Skeletal muscle tissue (tissue), 4 donors: ENCODE data around the gene SOX21. TPM values are rescaled to one million over a fixed set of nuclear protein-coding genes. Genes with fewer than 3 reads are reported as not detected.

Experiments used
- H3K27ac ChIP-seq: one replicate; pipeline ENCODE4 v1.7.0; 2013; ENCODE audit warnings: mild to moderate bottlenecking, low read depth, low read length, inconsistent platforms
- H3K27me3 ChIP-seq, 3 donors: one replicate each; pipeline ENCODE4 v1.7.0; 2013; ENCODE audit warnings: low read length in 3 of 3; ENCODE audit not compliant: control insufficient read depth in 3 of 3, insufficient read depth in 3 of 3
- H3K36me3 ChIP-seq, 3 donors: one replicate each; pipeline ENCODE4 v1.7.0; 2013; ENCODE audit warnings: low read length in 3 of 3; ENCODE audit not compliant: control insufficient read depth in 3 of 3, insufficient read depth in 3 of 3
- H3K4me1 ChIP-seq, 3 donors: one replicate each; pipeline ENCODE4 v1.7.0; 2013; ENCODE audit warnings: low read length in 3 of 3, mild to moderate bottlenecking in 3 of 3; ENCODE audit not compliant: control insufficient read depth in 3 of 3, insufficient read depth in 3 of 3
- H3K4me3 ChIP-seq, 3 donors: one replicate each; pipeline ENCODE4 v1.7.0; 2013; ENCODE audit warnings: low read length in 3 of 3
- H3K9ac ChIP-seq, 3 donors: one replicate each; pipeline ENCODE4 v1.7.0; 2013; ENCODE audit warnings: low read length in 3 of 3, mild to moderate bottlenecking in 3 of 3, moderate library complexity in 2 of 3, low read depth in 1 of 3
- H3K9me3 ChIP-seq, 3 donors: one replicate each; pipeline ENCODE4 v1.7.0; 2013; ENCODE audit warnings: low read length in 3 of 3; ENCODE audit not compliant: control insufficient read depth in 3 of 3
- total RNA-seq: library from RNA; depleted of rRNA; stranded (reverse); fragments of >200 nt; gene quantifications from one replicate; pipeline ENCODE4 v1.2.3, GENCODE V29; 2014
- donor health status: Osteomylitis.

The SOX21 gene
- total RNA-seq, 1 donor from 2014 or later = not detected

DNA sequence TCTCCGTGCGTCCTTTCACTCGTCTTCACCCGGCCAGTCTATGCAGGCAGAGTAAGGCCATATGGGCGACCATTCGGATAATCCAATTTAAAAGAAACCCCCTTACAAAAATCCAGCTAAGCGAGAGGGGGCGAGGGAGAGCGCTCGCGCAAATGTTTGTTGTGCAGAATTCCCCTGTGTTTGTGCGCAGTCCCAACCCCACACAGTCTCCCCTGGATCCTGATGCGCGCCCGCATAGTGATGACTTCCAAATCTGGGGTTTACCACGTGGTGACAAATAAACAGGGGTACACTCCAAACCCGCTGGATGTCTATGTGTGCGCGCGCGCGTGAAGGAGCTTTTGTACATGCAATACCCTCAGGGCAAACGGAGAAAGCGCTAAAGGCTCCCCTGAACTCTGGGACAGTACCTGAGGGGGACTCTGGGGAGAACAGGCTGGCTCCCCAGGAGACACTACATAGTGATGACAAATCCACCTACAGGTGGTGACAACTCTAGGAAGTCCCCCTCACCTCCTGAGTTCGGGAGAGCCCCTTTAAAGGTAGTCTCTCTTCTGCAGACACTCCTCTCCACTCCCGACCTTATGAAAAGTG, 8.5 kb downstream of the SOX21 start:
- Histone ChIP-seq H3K27me3 (peaks cover 85 to 93% (median 90%) of the 10 kb centered on the region in 3 donors), H3K9me3 (no peaks in the 10 kb centered on the region), H3K27ac (no peak overlapping the region), H3K4me1 (peaks cover 5 to 7% (median 6%) of the 10 kb centered on the region in 3 donors), H3K4me3 (no peak overlapping the region), H3K36me3 (no peaks in the 10 kb centered on the region), H3K9ac (no peak overlapping the region)

DNA sequence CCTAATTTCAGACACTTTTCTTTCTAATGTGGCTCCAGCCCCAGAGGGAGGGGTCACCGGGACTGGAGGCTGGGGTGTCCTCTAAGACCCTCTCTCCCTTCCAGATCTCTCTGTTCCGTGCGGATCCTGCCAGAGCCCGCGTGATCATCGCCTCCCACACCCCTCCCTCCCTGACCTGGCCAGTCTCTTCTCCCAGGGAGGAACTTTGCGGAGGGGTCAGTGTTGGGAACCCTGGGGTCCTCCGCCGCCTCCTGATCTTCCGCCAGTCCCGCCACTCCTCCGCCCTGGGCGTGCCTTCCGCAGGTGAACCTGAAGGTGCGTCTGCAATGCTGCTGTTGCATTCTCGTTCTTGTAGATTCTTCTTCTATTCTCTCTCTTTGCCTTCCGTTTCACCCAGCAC, 9.1 kb downstream of the SOX21 start:
- H3K27ac ChIP-seq = no peak overlapping the region
- H3K9me3 ChIP-seq = no peaks in the 10 kb centered on the region
- H3K9ac ChIP-seq = no peak overlapping the region
- H3K36me3 ChIP-seq = no peaks in the 10 kb centered on the region
- peaks cover 5 to 7% (median 6%) of the 10 kb centered on the region in 3 donors for H3K4me1 ChIP-seq
- peaks cover 81 to 92% (median 91%) of the 10 kb centered on the region in 3 donors for H3K27me3 ChIP-seq
- no peak overlapping the region for H3K4me3 ChIP-seq

DNA sequence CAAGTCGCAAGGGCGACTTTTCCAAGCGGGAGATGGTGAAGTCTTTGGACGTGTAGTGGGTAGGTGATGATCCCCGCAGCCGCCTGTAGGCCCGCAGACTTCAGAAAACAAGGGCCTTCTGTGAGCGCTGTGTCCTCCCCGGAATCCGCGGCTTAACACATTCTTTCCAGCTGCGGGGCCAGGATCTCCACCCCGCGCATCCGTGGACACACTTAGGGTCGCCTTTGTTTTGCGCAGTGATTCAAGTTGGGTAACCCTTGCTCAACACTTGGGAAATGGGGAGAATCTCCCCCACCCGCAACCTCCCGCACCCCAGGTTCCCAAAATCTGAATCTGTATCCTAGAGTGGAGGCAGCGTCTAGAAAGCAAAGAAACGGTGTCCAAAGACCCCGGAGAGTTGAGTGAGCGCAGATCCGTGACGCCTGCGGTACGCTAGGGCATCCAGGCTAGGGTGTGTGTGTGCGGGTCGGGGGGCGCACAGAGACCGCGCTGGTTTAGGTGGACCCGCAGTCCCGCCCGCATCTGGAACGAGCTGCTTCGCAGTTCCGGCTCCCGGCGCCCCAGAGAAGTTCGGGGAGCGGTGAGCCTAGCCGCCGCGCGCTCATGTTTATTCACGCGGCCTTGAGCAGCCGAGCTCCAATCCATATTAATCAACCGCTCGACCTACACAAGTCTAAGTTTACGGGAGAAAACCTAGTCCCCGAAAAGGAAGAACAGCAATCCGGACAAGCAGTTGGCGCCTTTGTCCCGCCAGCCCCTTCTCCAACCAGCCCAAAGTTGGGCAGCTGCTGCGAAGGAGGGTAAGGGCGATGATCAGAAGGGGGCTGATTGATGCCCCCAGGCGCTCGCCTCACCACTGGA, 9.9 kb downstream of the SOX21 start:
- H3K27ac ChIP-seq = no peak overlapping the region
- peaks cover 73 to 87% (median 83%) of the 10 kb centered on the region in 3 donors for H3K27me3 ChIP-seq
- H3K9ac ChIP-seq = no peak overlapping the region
- no peaks in the 10 kb centered on the region for H3K36me3 ChIP-seq
- H3K9me3 ChIP-seq = no peaks in the 10 kb centered on the region
- peaks cover 2 to 4% (median 4%) of the 10 kb centered on the region in 3 donors for H3K4me1 ChIP-seq
- H3K4me3 ChIP-seq = no peak overlapping the region

DNA sequence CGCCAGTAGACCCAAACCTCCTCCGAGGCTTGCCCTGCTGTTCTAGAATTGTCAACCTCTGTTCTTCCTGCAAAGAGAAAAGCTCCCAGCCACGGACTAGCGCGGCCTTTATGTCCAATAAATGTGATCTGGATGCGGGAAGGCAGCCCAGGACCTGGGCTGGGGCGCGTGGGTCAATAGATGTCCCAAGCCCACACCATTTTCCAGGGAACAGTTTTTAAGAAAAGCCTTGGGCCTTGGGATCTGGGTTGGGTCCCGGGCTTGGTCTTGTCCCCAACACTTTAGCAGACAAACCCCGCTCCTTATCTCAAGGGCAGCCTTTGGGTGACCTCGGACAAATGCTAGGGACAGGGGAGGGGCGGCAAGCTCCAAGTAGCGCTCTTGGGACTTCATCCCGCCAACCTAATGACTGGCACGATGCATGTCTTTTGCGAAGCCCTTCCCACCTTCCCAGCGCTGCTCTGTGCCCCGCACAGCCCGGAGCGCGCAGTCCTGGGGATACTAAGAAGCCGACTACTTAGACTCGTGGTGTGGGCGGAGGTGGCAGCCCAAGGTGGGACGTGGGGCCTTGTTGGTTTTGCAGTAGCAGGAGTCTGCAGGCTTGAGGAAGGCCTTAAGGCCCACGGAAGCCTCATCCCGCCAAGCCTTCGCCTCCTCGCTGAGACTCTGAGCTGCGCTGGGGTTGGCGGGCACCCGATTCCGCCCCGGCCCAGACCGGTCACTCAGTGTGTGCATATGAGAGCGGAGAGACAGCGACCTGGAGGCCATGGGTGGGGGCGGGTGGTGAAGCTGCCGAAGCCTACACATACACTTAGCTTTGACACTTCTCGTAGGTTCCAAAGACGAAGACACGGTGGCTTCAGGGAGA, 10.8 kb downstream of the SOX21 start:
- Histone ChIP-seq H3K9ac (no peak overlapping the region), H3K36me3 (no peaks in the 10 kb centered on the region), H3K4me1 (peaks cover 0 to 3% (median 0%) of the 10 kb centered on the region in 3 donors), H3K27me3 (peaks cover 64 to 78% (median 78%) of the 10 kb centered on the region in 3 donors), H3K9me3 (no peaks in the 10 kb centered on the region), H3K27ac (no peak overlapping the region), H3K4me3 (no peak overlapping the region)

DNA sequence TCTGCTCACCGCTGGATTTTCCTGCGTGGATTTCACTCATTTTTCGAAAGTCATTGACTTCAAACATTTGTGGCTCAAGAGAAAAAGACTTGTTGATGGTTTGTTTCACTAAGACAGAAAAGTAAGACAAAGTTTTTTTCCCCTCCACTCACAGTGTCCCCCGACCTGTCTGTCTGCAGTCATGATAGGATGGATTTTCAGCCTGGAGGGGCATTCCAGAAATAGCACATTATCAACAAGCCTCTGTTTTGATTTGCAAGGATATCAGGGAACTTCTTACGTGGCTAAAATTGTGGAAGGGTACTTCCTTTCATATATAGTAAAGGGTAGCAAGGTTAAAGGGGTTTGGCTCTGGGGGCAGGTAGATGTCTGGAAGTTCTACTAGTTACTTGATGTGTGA, 11.8 kb downstream of the SOX21 start:
- no peaks in the 10 kb centered on the region for H3K9me3 ChIP-seq
- H3K36me3 ChIP-seq = no peaks in the 10 kb centered on the region
- H3K4me1 ChIP-seq = peaks cover 0 to 3% (median 0%) of the 10 kb centered on the region in 3 donors
- H3K9ac ChIP-seq = no peak overlapping the region
- no peak overlapping the region for H3K4me3 ChIP-seq
- H3K27ac ChIP-seq = no peak overlapping the region
- H3K27me3 ChIP-seq = peaks cover 54 to 71% (median 68%) of the 10 kb centered on the region in 3 donors

DNA sequence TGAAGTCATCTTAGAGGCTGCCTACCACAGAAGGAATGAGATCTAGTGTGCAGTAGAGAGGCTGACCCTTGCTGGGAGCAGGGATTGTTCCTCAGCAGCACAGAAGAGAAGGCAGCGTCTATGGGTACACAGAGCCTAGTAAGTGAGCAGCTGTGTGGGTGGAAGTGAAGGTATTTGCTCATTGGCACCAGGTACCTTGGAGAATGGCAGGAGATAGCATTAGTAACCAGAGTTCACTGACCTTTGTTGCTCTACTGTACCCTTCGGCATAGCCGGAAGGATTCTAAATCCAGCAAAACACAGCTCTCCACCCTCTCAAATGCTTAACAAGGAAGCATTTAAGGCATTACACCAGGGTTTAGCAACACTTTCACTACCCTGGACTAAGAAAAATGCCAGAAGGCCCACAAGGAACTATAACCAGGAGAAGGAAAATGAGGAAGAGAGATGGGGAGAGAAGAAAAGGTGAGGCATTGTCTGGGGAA, 12.3 kb downstream of the SOX21 start:
- no peak overlapping the region for H3K9ac ChIP-seq
- H3K4me1 ChIP-seq = peaks cover 0 to 3% (median 0%) of the 10 kb centered on the region in 3 donors
- H3K36me3 ChIP-seq = no peaks in the 10 kb centered on the region
- H3K27ac ChIP-seq = no peak overlapping the region
- no peaks in the 10 kb centered on the region for H3K9me3 ChIP-seq
- peaks cover 50 to 66% (median 64%) of the 10 kb centered on the region in 3 donors for H3K27me3 ChIP-seq
- H3K4me3 ChIP-seq = no peak overlapping the region

DNA sequence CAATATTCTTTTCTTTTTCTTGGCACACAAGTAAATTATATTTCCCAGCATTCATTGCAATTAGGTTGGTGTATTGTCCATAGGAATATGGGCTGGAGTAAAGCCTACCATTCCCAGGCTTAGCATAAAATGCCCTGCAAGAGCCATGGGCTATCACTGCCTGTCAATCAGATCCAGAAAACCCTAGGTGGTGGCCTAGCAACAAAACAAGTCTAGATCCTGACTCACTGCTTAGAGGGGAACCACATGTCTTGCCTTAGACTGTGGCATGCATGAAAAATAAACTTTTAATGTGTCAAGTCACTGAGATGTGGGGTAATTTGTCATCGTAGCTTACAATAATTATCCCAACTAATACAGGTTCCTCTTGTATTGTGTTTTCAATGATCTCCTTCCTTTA, 16.2 kb downstream of the SOX21 start:
- Histone ChIP-seq H3K9ac (no peak overlapping the region), H3K27ac (no peak overlapping the region), H3K36me3 (no peaks in the 10 kb centered on the region), H3K9me3 (no peaks in the 10 kb centered on the region), H3K27me3 (peaks cover 13 to 31% (median 31%) of the 10 kb centered on the region in 3 donors), H3K4me1 (no peaks in the 10 kb centered on the region), H3K4me3 (no peak overlapping the region)

DNA sequence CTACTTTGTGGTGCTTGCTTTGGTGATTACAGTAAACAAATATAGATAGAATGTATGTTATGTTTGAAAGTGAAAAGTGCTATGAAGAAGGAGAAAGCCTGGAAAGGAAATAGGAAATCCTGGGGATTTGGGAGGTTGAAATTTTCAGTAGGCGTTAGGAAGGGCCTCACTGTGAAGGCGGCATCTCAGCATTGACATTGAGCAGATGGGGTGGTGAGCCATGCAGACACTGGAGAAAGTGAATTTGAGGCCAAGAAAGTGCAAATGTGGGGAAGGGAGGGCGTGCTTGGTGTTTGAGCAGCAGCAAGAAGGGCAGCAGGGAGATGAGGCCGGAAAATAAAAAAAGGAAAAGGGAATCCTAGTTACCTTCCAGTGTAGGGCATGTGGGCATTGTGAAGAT, 20.3 kb downstream of the SOX21 start:
- no peak overlapping the region for H3K9ac ChIP-seq
- no peak overlapping the region for H3K27ac ChIP-seq
- no peak overlapping the region for H3K4me3 ChIP-seq
- H3K36me3 ChIP-seq = no peaks in the 10 kb centered on the region
- no peaks in the 10 kb centered on the region for H3K4me1 ChIP-seq
- no peaks in the 10 kb centered on the region for H3K9me3 ChIP-seq
- H3K27me3 ChIP-seq = peaks cover 0 to 13% (median 4%) of the 10 kb centered on the region in 3 donors

DNA sequence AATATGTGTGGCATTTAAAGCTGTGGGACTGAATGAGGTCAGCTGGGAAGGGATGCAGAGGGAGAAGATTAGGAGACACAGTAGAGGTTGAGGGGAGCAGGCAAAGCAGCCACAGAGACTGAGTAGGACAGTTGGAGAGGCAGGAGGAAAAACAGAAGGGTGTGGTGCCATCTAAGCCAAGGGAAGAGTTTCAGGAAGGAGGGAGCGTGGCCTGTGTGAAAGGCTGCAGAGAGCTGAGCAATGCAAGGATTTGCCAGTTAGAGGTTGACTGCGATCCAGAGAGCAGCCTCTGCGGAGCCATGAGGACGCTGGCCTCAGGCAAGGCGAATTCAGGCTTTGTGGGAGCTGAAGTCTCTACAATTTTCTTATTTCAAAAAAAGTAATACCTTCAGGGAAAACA, 28.9 kb downstream of the SOX21 start:
- Histone ChIP-seq H3K27me3 (peaks cover 0 to 4% (median 4%) of the 10 kb centered on the region in 3 donors), H3K27ac (no peak overlapping the region), H3K9me3 (no peaks in the 10 kb centered on the region), H3K4me1 (no peaks in the 10 kb centered on the region), H3K36me3 (no peaks in the 10 kb centered on the region), H3K4me3 (no peak overlapping the region), H3K9ac (no peak overlapping the region)
